Measurements from ENCODE around the gene DAP. TPM values are rescaled to one million over a fixed set of nuclear protein-coding genes. Genes with fewer than 3 reads are reported as not detected.

The DAP gene
- total RNA-seq, 2 donors from 2014 or later, result 34.6 to 65.8 TPM

DNA sequence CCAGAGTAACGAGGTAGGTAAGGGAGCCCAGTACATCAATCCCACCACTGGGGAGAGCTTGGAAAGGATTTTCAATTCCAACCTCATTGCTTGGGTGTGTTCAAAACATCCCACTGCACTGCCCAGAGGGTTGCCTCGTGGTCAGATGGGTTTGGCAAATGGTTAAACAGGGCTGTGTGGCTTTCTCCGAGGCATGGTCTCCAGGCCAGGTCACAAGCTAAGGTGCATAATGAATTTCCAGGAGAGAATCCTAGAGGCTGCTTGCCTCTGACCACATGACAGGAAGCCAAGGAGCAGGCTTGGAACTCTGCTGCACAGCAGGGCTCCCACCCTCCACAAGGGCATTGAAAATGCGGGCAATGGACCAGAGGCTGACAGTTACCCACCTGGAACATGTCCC, 51.6 kb downstream of the DAP start:
- Histone ChIP-seq H3K4me3 (no peak overlapping the region), H3K27me3 (no peaks in the 10 kb centered on the region), H3K4me1 (peaks cover 0 to 43% of the 10 kb centered on the region in 2 donors), H3K27ac (no peak overlapping the region), H3K36me3 (peaks cover 8% of the 10 kb centered on the region), H3K9me3 (no peaks in the 10 kb centered on the region)
- DNase-seq (ENCODE audit: low spot score), result no peak
- TF ChIP-seq, protein P1, sequence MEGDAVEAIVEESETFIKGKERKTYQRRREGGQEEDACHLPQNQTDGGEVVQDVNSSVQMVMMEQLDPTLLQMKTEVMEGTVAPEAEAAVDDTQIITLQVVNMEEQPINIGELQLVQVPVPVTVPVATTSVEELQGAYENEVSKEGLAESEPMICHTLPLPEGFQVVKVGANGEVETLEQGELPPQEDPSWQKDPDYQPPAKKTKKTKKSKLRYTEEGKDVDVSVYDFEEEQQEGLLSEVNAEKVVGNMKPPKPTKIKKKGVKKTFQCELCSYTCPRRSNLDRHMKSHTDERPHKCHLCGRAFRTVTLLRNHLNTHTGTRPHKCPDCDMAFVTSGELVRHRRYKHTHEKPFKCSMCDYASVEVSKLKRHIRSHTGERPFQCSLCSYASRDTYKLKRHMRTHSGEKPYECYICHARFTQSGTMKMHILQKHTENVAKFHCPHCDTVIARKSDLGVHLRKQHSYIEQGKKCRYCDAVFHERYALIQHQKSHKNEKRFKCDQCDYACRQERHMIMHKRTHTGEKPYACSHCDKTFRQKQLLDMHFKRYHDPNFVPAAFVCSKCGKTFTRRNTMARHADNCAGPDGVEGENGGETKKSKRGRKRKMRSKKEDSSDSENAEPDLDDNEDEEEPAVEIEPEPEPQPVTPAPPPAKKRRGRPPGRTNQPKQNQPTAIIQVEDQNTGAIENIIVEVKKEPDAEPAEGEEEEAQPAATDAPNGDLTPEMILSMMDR (IDR thresholded peaks at IDR 0.05), result no peak

GRCh38 chr5:10708189-10708944, 52.7 kb downstream of the DAP start:
- TF ChIP-seq, protein P1 (IDR thresholded peaks at IDR 0.05), result no peak
- peaks cover 0 to 54% of the 10 kb centered on the region in 2 donors for H3K4me1 ChIP-seq
- H3K4me3 ChIP-seq, result no peak overlapping the region
- DNase-seq (ENCODE audit: low spot score), result no peak
- H3K27me3 ChIP-seq, result no peaks in the 10 kb centered on the region
- no peaks in the 10 kb centered on the region for H3K9me3 ChIP-seq
- peaks cover 8% of the 10 kb centered on the region for H3K36me3 ChIP-seq
- H3K27ac ChIP-seq, result no peak overlapping the region

DNA sequence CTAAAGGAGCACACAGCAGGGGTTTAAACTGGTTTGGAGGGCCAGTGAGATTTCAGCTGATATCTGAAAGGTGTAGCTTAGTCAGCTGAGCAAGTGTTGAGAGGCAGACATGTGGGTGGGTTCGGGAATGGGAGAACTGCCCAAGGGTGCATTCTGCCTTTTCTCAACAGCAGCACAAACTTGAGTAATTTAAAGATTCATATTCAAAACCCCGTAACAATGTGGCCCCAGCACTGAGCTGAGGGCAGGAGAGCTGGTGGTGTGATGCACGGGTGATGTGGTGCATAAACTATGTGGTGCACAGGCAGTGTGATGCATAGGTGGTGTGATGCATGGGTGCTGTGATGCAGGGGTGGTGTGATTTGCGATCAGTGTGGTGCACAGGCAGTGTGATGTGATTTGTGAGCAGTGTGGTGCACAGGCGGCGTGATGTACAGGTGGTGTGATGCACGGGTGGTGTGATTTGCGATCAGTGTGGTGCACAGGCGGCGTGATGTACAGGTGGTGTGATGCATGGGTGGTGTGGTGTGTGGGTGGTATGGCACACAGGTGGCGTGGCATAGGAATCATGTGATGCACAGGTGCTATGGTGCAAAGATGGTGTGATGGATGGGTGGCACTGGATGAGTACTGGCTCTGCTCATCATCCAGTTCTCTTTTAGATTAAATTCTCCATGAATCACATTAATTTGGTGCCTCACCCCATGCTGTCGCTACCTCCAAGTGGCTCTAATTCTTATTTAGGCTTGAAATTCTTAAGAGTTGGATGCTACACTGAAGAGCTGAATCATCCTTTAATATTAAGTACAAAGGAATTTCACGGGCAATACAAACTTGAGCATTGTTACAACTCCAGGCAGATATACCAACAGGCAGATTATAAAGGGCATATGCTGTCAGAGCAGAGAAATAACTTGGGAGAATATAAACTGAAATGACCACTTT, 53.6 kb downstream of the DAP start:
- Histone ChIP-seq H3K9me3 (no peaks in the 10 kb centered on the region), H3K4me3 (no peak overlapping the region), H3K27ac (no peak overlapping the region), H3K4me1 (peaks cover 0 to 63% of the 10 kb centered on the region in 2 donors), H3K27me3 (no peaks in the 10 kb centered on the region), H3K36me3 (no peaks in the 10 kb centered on the region)
- DNase-seq (ENCODE audit: low spot score), result no peak
- TF ChIP-seq, protein P1 (IDR thresholded peaks at IDR 0.05), result no peak

DNA sequence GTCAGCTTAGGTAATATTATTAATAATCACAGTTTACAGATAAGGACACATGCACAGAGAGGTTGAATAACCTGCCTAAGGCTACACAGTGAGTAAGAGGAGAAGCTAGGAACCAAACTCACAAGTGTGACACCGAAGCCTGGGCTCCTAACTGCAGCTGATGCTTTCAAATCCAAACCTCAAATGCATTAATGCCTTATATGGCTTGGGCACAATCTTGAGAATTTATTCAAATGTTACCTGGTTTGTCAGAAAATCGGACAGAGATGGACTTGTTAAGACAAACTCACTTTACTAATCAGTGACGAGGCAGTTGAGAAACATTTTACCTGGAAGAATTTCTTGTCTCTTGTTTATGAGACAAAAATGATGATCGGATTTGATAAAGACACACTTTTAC, 54.7 kb downstream of the DAP start:
- DNase-seq (ENCODE audit: low spot score), result no peak
- no peak overlapping the region for H3K4me3 ChIP-seq
- H3K9me3 ChIP-seq, result no peaks in the 10 kb centered on the region
- no peaks in the 10 kb centered on the region for H3K27me3 ChIP-seq
- H3K27ac ChIP-seq, result no peak overlapping the region
- TF ChIP-seq, protein P1 (IDR thresholded peaks at IDR 0.05), result no peak
- H3K36me3 ChIP-seq, result no peaks in the 10 kb centered on the region
- H3K4me1 ChIP-seq, result peaks cover 0 to 64% of the 10 kb centered on the region in 2 donors

GRCh38 chr5:10705747-10706146, 55.3 kb downstream of the DAP start:
- H3K36me3 ChIP-seq, result no peaks in the 10 kb centered on the region
- H3K27me3 ChIP-seq, result no peaks in the 10 kb centered on the region
- TF ChIP-seq, protein P1 (IDR thresholded peaks at IDR 0.05), result no peak
- peaks cover 0 to 66% of the 10 kb centered on the region in 2 donors for H3K4me1 ChIP-seq
- no peak for DNase-seq (ENCODE audit: low spot score)
- no peak overlapping the region for H3K4me3 ChIP-seq
- no peaks in the 10 kb centered on the region for H3K9me3 ChIP-seq
- no peak overlapping the region for H3K27ac ChIP-seq
